BLaER1 treated with 17β-estradiol and CSF1 and Interleukin-3, amounts not matched to agents 10 nM and 100 nM (cell line): Measurements from ENCODE around the gene OXT.

Source experiments
- H3K27ac ChIP-seq, 11 experiments: shearing (Covaris generic); formaldehyde crosslinking; 2 replicates each; pipeline ENCODE4 v1.8.1; 2022
- H3K27me3 ChIP-seq, 11 experiments: shearing (Covaris generic); formaldehyde crosslinking; 2 replicates each; pipeline ENCODE4 v1.8.1; 2022
- H3K36me3 ChIP-seq, 11 experiments: shearing (Covaris generic); formaldehyde crosslinking; 2 replicates each; pipeline ENCODE4 v1.8.1; 2022
- H3K4me1 ChIP-seq, 10 experiments: shearing (Covaris generic); formaldehyde crosslinking; 2 replicates each; pipeline ENCODE4 v1.8.1; 2022
- H3K4me2 ChIP-seq, 11 experiments: shearing (Covaris generic); formaldehyde crosslinking; 2 replicates each; pipeline ENCODE4 v1.8.1; 2022
- H3K4me3 ChIP-seq, 10 experiments: shearing (Covaris generic); formaldehyde crosslinking; 2 replicates each; pipeline ENCODE4 v1.8.1; 2022
- H3K9ac ChIP-seq, 11 experiments: shearing (Covaris generic); formaldehyde crosslinking; 2 replicates each; pipeline ENCODE4 v1.8.1; 2022
- H3K9me3 ChIP-seq, 11 experiments: shearing (Covaris generic); formaldehyde crosslinking; replicated peaks in 1 of 11; 2 replicates each; pipeline ENCODE4 v1.8.1; 2022
- H4K20me1 ChIP-seq, 11 experiments: shearing (Covaris generic); formaldehyde crosslinking; 2 replicates each; pipeline ENCODE4 v1.8.1; 2022
- Cebpa-rat ChIP-seq, 11 experiments: shearing (Covaris generic); IDR thresholded peaks; 2 replicates each; pipeline ENCODE4 v1.8.1; 2022

The OXT gene

GRCh38 chr20:3039426-3039825 lies 32.0 kb upstream of the OXT start:
- H4K20me1 ChIP-seq: peaks cover 0 to 19% (median 0%) of the 10 kb centered on the region in 11 experiments; a peak in 2 of 22 replicates
- H3K36me3 ChIP-seq: peaks cover 64 to 85% (median 69%) of the 10 kb centered on the region in 11 experiments
- peaks cover 0 to 3% (median under 1%) of the 10 kb centered on the region in 10 experiments; a peak in 5 of 20 replicates for H3K4me1 ChIP-seq
- peak overlapping the region in 1 of 11 experiments; percentile 18; a peak in 1 of 22 replicates for H3K9ac ChIP-seq
- H3K4me2 ChIP-seq: no peak overlapping the region
- no peaks in the 10 kb centered on the region for H3K27me3 ChIP-seq
- no peak overlapping the region for H3K4me3 ChIP-seq
- H3K9me3 ChIP-seq: no peaks in the 10 kb centered on the region
- no peak for TF ChIP-seq Cebpa-rat (IDR thresholded peaks at IDR 0.05)
- H3K27ac ChIP-seq: peak overlapping the region in 1 of 11 experiments; percentile 10; a peak in 1 of 22 replicates

GRCh38 chr20:3040086-3040485 lies 31.3 kb upstream of the OXT start:
- Histone ChIP-seq H3K4me1 (peaks cover 4 to 10% (median 7%) of the 10 kb centered on the region in 10 experiments; a peak in 19 of 20 replicates), H3K9ac (no peak overlapping the region), H3K9me3 (no peaks in the 10 kb centered on the region), H3K4me2 (no peak overlapping the region), H3K36me3 (peaks cover 58 to 78% (median 63%) of the 10 kb centered on the region in 11 experiments), H3K27ac (no peak overlapping the region), H3K4me3 (no peak overlapping the region), H3K27me3 (no peaks in the 10 kb centered on the region), H4K20me1 (peaks cover 0 to 19% (median 0%) of the 10 kb centered on the region in 11 experiments; a peak in 2 of 22 replicates)
- TF ChIP-seq Cebpa-rat (IDR thresholded peaks at IDR 0.05): no peak

DNA sequence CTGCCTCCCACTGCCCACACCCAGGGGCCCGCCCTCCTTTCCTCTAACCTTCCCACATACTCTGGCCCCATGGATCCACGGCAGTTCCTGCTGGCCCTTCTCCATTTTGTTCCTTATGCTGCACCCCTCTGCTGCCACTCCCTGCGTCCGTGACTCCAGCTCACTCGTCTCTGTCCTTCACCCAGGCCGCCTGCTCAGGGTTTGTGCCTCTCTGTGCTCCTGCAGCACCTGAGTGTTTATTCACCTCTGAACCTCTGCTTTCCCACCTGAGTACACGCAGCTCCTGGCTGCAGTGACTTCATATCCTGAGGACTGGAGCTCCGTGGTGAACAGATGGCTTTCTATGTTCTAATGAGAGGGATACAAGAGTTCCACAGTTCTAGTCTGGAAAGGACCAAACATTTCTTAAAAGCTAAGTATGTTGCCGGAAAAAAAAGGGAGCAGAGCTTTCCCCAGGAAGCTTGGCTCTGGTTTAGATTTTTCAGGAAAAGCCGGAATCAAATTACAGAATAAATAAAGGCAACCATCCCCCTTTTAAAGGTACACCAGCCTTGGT lies 29.5 kb upstream of the OXT start:
- no peak overlapping the region for H3K9ac ChIP-seq
- no peak overlapping the region for H3K4me2 ChIP-seq
- H3K36me3 ChIP-seq: peaks cover 39 to 60% (median 45%) of the 10 kb centered on the region in 11 experiments
- H3K9me3 ChIP-seq: no peaks in the 10 kb centered on the region
- no peaks in the 10 kb centered on the region for H3K27me3 ChIP-seq
- peaks cover 0 to 13% (median 6%) of the 10 kb centered on the region in 11 experiments; a peak in 13 of 22 replicates for H4K20me1 ChIP-seq
- peaks cover 10 to 16% (median 14%) of the 10 kb centered on the region in 10 experiments for H3K4me1 ChIP-seq
- H3K27ac ChIP-seq: no peak overlapping the region
- H3K4me3 ChIP-seq: no peak overlapping the region
- TF ChIP-seq Cebpa-rat (IDR thresholded peaks at IDR 0.05): no peak

- H3K4me2 ChIP-seq: no peak overlapping the region
- no peaks in the 10 kb centered on the region for H3K9me3 ChIP-seq
- peaks cover 36 to 55% (median 41%) of the 10 kb centered on the region in 11 experiments for H3K36me3 ChIP-seq
- no peaks in the 10 kb centered on the region for H3K27me3 ChIP-seq
- peaks cover 0 to 15% (median 12%) of the 10 kb centered on the region in 11 experiments; a peak in 15 of 22 replicates for H4K20me1 ChIP-seq
- no peak overlapping the region for H3K27ac ChIP-seq
- H3K4me3 ChIP-seq: no peak overlapping the region
- H3K9ac ChIP-seq: no peak overlapping the region
- no peak for TF ChIP-seq Cebpa-rat (IDR thresholded peaks at IDR 0.05)
- H3K4me1 ChIP-seq: peaks cover 17 to 23% (median 21%) of the 10 kb centered on the region in 10 experiments
Observed at GRCh38 chr20:3042625-3043024, 28.8 kb upstream of the OXT start.

GRCh38 chr20:3043322-3043721 lies 28.1 kb upstream of the OXT start, which contains the start of gene GNRH2:
TSS of gene GNRH2 (plus strand) at chr20:3043622. CDS start at chr20:3044415, 793 bp downstream.
- peaks cover 0 to 22% (median 17%) of the 10 kb centered on the region in 11 experiments; a peak in 15 of 22 replicates for H4K20me1 ChIP-seq
- peaks cover 20 to 29% (median 26%) of the 10 kb centered on the region in 10 experiments for H3K4me1 ChIP-seq
- H3K27ac ChIP-seq: no peak within 1 kb of the TSS
- H3K36me3 ChIP-seq: peaks cover 35 to 55% (median 41%) of the 10 kb centered on the region in 11 experiments
- no peaks in the 10 kb centered on the region for H3K9me3 ChIP-seq
- H3K27me3 ChIP-seq: no peaks in the 10 kb centered on the region
- TF ChIP-seq Cebpa-rat (IDR thresholded peaks at IDR 0.05): no peak
- H3K9ac ChIP-seq: no peak within 1 kb of the TSS
- H3K4me2 ChIP-seq: peak within 1 kb of the TSS in 5 of 11 experiments; percentile 87 to 99 (median 92); a peak in 6 of 22 replicates
- no peak within 1 kb of the TSS for H3K4me3 ChIP-seq

DNA sequence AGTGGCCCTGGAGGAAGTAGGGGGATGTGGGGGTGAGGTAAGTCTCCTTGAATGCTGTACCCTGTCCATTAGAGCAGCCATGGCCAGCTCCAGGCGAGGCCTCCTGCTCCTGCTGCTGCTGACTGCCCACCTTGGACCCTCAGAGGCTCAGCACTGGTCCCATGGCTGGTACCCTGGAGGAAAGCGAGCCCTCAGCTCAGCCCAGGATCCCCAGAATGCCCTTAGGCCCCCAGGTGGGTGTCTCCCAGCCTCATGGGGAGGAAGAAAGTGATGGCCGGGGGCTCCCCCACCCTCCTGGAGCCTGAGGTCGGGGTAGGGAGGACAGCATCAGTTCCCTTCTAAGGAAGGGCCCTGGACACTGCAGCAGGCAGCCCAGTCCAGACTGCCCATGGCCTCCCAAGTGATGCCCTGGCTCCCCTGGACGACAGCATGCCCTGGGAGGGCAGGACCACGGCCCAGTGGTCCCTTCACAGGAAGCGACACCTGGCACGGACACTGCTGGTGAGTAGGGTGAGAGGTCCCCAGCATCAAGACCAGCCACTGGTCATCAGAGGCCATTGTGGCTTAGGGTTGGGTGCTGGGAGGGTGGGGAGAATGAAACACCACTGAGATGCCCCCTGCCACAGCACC lies 27.0 kb upstream of the OXT start:
- no peak for TF ChIP-seq Cebpa-rat (IDR thresholded peaks at IDR 0.05)
- H3K9me3 ChIP-seq: no peaks in the 10 kb centered on the region
- no peak overlapping the region for H3K27ac ChIP-seq
- peaks cover 20 to 30% (median 27%) of the 10 kb centered on the region in 10 experiments for H3K4me1 ChIP-seq
- peaks cover 35 to 55% (median 41%) of the 10 kb centered on the region in 11 experiments for H3K36me3 ChIP-seq
- no peaks in the 10 kb centered on the region for H3K27me3 ChIP-seq
- peaks cover 0 to 34% (median 25%) of the 10 kb centered on the region in 11 experiments; a peak in 15 of 22 replicates for H4K20me1 ChIP-seq
- H3K4me2 ChIP-seq: peak overlapping the region; percentile 85 to 99 (median 94); a peak in 19 of 22 replicates
- H3K9ac ChIP-seq: no peak overlapping the region
- peak overlapping the region in 1 of 10 experiments; percentile 85; a peak in 1 of 20 replicates for H3K4me3 ChIP-seq

GRCh38 chr20:3045042-3045815 lies 26.2 kb upstream of the OXT start:
- Histone ChIP-seq H3K4me2 (peak overlapping the region; percentile 85 to 99 (median 94)), H3K9ac (peak overlapping the region; percentile 84 to 92 (median 90)), H4K20me1 (peaks cover 0 to 41% (median 25%) of the 10 kb centered on the region in 11 experiments; a peak in 15 of 22 replicates), H3K4me1 (peaks cover 20 to 30% (median 27%) of the 10 kb centered on the region in 10 experiments), H3K4me3 (peak overlapping the region; percentile 82 to 98 (median 93)), H3K9me3 (no peaks in the 10 kb centered on the region), H3K27ac (peak overlapping the region; percentile 81 to 93 (median 88)), H3K27me3 (no peaks in the 10 kb centered on the region), H3K36me3 (peaks cover 35 to 55% (median 41%) of the 10 kb centered on the region in 11 experiments)
- TF ChIP-seq Cebpa-rat (IDR thresholded peaks at IDR 0.05): no peak

DNA sequence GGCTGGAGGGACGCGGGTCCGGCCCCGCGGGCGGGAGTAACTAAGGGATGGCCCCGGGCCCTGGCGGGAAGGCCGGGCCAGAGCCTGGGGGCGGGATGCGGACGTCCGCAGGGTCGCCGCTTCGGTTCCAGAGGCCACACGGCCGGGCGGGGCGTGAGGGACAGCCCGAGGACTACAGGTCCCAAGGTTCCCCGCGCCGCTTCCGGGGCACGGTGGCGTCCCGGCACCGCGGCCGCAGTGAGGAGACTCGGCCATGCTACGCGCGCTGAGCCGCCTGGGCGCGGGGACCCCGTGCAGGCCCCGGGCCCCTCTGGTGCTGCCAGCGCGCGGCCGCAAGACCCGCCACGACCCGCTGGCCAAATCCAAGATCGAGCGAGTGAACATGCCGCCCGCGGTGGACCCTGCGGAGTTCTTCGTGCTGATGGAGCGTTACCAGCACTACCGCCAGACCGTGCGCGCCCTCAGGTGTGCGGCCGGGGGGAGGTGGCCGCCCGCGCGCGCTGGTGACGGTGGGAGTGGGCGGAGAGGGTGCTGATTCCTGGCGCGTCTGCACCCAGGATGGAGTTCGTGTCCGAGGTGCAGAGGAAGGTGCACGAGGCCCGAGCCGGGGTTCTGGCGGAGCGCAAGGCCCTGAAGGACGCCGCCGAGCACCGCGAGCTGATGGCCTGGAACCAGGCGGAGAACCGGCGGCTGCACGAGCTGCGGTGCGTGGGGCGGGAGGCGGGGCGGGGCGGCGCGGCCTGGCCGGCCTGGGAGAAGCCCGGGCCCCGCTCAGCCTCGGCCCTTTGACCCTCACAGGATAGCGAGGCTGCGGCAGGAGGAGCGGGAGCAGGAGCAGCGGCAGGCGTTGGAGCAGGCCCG lies 25.4 kb upstream of the OXT start, which contains the start of gene MRPS26:
Gene MRPS26, plus strand, starts transcription at position 237 of the 861 bp plus-strand sequence. Its CDS starts 17 bp downstream, at position 254.
- Histone ChIP-seq H3K27ac (peak within 1 kb of the TSS; percentile 81 to 93 (median 88)), H3K27me3 (no peaks in the 10 kb centered on the region), H3K4me2 (peak within 1 kb of the TSS; percentile 85 to 99 (median 94)), H3K9ac (peak within 1 kb of the TSS; percentile 84 to 92 (median 90)), H3K36me3 (peaks cover 29 to 53% (median 41%) of the 10 kb centered on the region in 11 experiments), H3K9me3 (no peaks in the 10 kb centered on the region), H3K4me3 (peak within 1 kb of the TSS; percentile 82 to 98 (median 93)), H3K4me1 (peaks cover 20 to 30% (median 27%) of the 10 kb centered on the region in 10 experiments), H4K20me1 (peaks cover 0 to 42% (median 25%) of the 10 kb centered on the region in 11 experiments; a peak in 15 of 22 replicates)
- TF ChIP-seq Cebpa-rat (IDR thresholded peaks at IDR 0.05): no peak
